PFSK-1 (cell line): ENCODE measurements around the gene TRIM54.

ENCODE experiments used
- FOXP2 ChIP-seq: optimal IDR thresholded peaks from 2 replicates; pipeline ENCODE3; 2011; ENCODE audit warnings: borderline replicate concordance, control low read depth, inconsistent platforms; ENCODE audit not compliant: insufficient read depth; ENCODE audit errors: extremely low read length, extremely low read depth
- POLR2AphosphoS5 ChIP-seq: IDR thresholded peaks from 2 replicates; pipeline ENCODE4 v1.6.1; 2012; ENCODE audit warnings: low read depth, mild to moderate bottlenecking, control low read depth, low read length, moderate library complexity
- REST ChIP-seq, 2 experiments: IDR thresholded peaks; 2 replicates each; pipeline versions ENCODE4 v1.6.1 to v1.8.0; 2011 to 2012; ENCODE audit warnings: low read depth in 2 of 2, low read length in 2 of 2, control low read depth in 1 of 2, inconsistent platforms in 1 of 2, mild to moderate bottlenecking in 1 of 2, moderate library complexity in 1 of 2; ENCODE audit not compliant: insufficient read depth in 1 of 2
- SIN3A ChIP-seq: IDR thresholded peaks from 2 replicates; pipeline ENCODE4 v1.6.1; 2012; ENCODE audit warnings: mild to moderate bottlenecking, low read length, moderate library complexity, borderline replicate concordance; ENCODE audit not compliant: insufficient read depth
- TAF1 ChIP-seq: IDR thresholded peaks from 2 replicates; pipeline ENCODE4 v1.6.1; 2012; ENCODE audit warnings: low read length, control low read depth, borderline replicate concordance; ENCODE audit not compliant: insufficient read depth

- no peak for TF ChIP-seq SIN3A
- TF ChIP-seq TAF1, result no peak
- TF ChIP-seq REST (IDR thresholded peaks at IDR 0.05; ENCODE audit: insufficient read depth in 1 of 2, low read depth in 2 of 2, low read length in 2 of 2), result no peak
- no peak for TF ChIP-seq POLR2AphosphoS5
- no peak for TF ChIP-seq FOXP2
Measured at GRCh38 chr2:27258051-27258450, 24.2 kb upstream of the TRIM54 start.
